Measurements from ENCODE around the gene MOSPD3.

DNA sequence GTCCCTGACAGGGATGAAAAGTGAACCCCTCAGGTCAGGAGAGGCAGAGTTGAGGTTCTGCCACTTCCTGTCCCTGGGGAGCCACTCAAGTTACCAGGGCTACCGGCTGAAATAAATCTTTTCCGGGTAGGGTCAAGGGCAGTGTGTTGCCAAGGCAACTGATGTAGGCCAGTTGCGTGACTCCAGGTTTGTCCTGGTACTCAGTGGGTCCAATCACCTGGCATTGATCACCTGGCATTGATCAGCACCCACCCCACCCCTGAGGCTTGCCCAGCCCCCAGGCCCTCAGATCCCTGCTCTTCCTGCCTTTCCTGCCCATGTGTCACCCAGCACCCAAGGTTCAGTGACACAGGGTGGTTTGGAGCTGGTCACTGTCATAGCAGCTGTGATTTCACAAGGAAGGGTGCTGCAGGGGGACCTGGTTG, 44.6 kb upstream of the MOSPD3 start:
- TF ChIP-seq, protein P1, sequence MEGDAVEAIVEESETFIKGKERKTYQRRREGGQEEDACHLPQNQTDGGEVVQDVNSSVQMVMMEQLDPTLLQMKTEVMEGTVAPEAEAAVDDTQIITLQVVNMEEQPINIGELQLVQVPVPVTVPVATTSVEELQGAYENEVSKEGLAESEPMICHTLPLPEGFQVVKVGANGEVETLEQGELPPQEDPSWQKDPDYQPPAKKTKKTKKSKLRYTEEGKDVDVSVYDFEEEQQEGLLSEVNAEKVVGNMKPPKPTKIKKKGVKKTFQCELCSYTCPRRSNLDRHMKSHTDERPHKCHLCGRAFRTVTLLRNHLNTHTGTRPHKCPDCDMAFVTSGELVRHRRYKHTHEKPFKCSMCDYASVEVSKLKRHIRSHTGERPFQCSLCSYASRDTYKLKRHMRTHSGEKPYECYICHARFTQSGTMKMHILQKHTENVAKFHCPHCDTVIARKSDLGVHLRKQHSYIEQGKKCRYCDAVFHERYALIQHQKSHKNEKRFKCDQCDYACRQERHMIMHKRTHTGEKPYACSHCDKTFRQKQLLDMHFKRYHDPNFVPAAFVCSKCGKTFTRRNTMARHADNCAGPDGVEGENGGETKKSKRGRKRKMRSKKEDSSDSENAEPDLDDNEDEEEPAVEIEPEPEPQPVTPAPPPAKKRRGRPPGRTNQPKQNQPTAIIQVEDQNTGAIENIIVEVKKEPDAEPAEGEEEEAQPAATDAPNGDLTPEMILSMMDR (IDR thresholded peaks at IDR 0.05): no peak
- TF ChIP-seq POLR2A (IDR thresholded peaks at IDR 0.05): no peak
- no peak for TF ChIP-seq POLR2AphosphoS5 (IDR thresholded peaks at IDR 0.05)
